ENCODE measurements around the gene AOX1. TPM values are rescaled to one million over a fixed set of nuclear protein-coding genes. Genes with fewer than 3 reads are reported as not detected.

The AOX1 gene
- total and polyA plus RNA-seq, 2 experiments from 2014 or later: 1.4 to 5.0 TPM

DNA sequence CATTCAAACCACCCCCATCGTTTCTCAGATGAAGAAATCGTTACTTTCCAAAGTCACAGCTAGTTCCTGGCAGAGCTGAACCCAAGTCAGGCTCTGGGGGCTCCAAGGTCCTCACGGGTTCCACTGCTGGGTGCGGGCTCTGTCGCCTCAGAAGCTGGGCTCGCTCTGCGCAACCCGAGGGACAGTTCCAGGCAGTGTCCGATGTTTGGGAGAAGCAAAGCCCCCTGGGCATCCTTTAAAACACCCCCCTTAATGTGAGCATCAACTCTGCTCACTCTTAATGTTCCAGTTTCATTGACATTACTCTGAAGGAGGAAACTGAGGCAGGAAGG is 796 bp downstream of the AOX1 start:
- Histone ChIP-seq H3K79me2 (replicated peaks; ENCODE audit: insufficient read depth) (no peaks in the 10 kb centered on the region), H3K36me3 (ENCODE audit: insufficient read depth) (no peaks in the 10 kb centered on the region), H3F3A (replicated peaks; ENCODE audit: low read depth) (0 out of 2 replicates have a peak, but pooled peaks cover 7% of the 10 kb centered on the region), H4K20me1 (replicated peaks; ENCODE audit: insufficient read depth) (no peaks in the 10 kb centered on the region), H3K4me1 (ENCODE audit: insufficient read depth) (0 out of 2 replicates have a peak, but pooled peaks cover 7% of the 10 kb centered on the region), H3K27me3 (ENCODE audit: insufficient read depth) (peaks cover 14% of the 10 kb centered on the region), H3K27ac (ENCODE audit: low read depth) (no peak overlapping the region), H2AFZ (peak overlapping the region; percentile 75), H3K4me3 (peak overlapping the region; percentile 66), H3K4me2 (peak overlapping the region; percentile 88), H3K9me2 (ENCODE audit: insufficient read depth) (no peaks in the 10 kb centered on the region)
- H3K9me3 Mint-ChIP-seq: no peaks in the 10 kb centered on the region
- H3K4me1 Mint-ChIP-seq: peaks cover 8% of the 10 kb centered on the region; the same call in 2 of the 3 replicates
- peaks cover 13% of the 10 kb centered on the region for H3K27me3 Mint-ChIP-seq (ENCODE audit: insufficient read depth, low read depth, poor library complexity)
- no peak for DNase-seq (ENCODE audit: low spot score)
- H3K27ac Mint-ChIP-seq: no peak overlapping the region
- H3K4me3 Mint-ChIP-seq: peak overlapping the region; percentile 93
- TF ChIP-seq, protein P1, sequence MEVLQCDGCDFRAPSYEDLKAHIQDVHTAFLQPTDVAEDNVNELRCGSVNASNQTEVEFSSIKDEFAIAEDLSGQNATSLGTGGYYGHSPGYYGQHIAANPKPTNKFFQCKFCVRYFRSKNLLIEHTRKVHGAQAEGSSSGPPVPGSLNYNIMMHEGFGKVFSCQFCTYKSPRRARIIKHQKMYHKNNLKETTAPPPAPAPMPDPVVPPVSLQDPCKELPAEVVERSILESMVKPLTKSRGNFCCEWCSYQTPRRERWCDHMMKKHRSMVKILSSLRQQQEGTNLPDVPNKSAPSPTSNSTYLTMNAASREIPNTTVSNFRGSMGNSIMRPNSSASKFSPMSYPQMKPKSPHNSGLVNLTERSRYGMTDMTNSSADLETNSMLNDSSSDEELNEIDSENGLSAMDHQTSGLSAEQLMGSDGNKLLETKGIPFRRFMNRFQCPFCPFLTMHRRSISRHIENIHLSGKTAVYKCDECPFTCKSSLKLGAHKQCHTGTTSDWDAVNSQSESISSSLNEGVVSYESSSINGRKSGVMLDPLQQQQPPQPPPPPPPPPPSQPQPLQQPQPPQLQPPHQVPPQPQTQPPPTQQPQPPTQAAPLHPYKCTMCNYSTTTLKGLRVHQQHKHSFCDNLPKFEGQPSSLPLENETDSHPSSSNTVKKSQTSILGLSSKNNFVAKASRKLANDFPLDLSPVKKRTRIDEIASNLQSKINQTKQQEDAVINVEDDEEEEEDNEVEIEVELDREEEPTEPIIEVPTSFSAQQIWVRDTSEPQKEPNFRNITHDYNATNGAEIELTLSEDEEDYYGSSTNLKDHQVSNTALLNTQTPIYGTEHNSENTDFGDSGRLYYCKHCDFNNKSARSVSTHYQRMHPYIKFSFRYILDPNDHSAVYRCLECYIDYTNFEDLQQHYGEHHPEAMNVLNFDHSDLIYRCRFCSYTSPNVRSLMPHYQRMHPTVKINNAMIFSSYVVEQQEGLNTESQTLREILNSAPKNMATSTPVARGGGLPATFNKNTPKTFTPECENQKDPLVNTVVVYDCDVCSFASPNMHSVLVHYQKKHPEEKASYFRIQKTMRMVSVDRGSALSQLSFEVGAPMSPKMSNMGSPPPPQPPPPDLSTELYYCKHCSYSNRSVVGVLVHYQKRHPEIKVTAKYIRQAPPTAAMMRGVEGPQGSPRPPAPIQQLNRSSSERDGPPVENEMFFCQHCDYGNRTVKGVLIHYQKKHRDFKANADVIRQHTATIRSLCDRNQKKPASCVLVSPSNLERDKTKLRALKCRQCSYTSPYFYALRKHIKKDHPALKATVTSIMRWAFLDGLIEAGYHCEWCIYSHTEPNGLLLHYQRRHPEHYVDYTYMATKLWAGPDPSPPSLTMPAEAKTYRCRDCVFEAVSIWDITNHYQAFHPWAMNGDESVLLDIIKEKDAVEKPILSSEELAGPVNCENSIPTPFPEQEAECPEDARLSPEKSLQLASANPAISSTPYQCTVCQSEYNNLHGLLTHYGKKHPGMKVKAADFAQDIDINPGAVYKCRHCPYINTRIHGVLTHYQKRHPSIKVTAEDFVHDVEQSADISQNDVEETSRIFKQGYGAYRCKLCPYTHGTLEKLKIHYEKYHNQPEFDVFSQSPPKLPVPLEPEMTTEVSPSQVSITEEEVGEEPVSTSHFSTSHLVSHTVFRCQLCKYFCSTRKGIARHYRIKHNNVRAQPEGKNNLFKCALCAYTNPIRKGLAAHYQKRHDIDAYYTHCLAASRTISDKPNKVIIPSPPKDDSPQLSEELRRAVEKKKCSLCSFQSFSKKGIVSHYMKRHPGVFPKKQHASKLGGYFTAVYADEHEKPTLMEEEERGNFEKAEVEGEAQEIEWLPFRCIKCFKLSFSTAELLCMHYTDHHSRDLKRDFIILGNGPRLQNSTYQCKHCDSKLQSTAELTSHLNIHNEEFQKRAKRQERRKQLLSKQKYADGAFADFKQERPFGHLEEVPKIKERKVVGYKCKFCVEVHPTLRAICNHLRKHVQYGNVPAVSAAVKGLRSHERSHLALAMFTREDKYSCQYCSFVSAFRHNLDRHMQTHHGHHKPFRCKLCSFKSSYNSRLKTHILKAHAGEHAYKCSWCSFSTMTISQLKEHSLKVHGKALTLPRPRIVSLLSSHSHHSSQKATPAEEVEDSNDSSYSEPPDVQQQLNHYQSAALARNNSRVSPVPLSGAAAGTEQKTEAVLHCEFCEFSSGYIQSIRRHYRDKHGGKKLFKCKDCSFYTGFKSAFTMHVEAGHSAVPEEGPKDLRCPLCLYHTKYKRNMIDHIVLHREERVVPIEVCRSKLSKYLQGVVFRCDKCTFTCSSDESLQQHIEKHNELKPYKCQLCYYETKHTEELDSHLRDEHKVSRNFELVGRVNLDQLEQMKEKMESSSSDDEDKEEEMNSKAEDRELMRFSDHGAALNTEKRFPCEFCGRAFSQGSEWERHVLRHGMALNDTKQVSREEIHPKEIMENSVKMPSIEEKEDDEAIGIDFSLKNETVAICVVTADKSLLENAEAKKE (CRISPR knock-in tag; IDR thresholded peaks at IDR 0.05): no peak
- TF ChIP-seq CREB1 (CRISPR knock-in tag; IDR thresholded peaks at IDR 0.05; ENCODE audit: low read depth) (no peak), EZH2phosphoT487 (IDR thresholded peaks at IDR 0.05; ENCODE audit: unreplicated experiment) (no peak)
- TF ChIP-seq, protein P2, sequence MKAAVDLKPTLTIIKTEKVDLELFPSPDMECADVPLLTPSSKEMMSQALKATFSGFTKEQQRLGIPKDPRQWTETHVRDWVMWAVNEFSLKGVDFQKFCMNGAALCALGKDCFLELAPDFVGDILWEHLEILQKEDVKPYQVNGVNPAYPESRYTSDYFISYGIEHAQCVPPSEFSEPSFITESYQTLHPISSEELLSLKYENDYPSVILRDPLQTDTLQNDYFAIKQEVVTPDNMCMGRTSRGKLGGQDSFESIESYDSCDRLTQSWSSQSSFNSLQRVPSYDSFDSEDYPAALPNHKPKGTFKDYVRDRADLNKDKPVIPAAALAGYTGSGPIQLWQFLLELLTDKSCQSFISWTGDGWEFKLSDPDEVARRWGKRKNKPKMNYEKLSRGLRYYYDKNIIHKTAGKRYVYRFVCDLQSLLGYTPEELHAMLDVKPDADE (IDR thresholded peaks at IDR 0.05): no peak
- peak; percentile 58 for ATAC-seq
- H3K36me3 Mint-ChIP-seq (ENCODE audit: low read depth): no peaks in the 10 kb centered on the region

Measured in GM23338 (cell line).